WI38 (cell line): ENCODE data around the gene CRYZ.
A peak's percentile ranks its signal among the peaks of the same experiment; 100 is the strongest.

ENCODE experiments used
- H3K4me3 ChIP-seq: 2 replicates; pipeline ENCODE4 v1.5.1; 2011; ENCODE audit warnings: low read depth, mild to moderate bottlenecking, control low read depth, low read length
- CTCF ChIP-seq: IDR thresholded peaks from 2 replicates; pipeline ENCODE4 v1.5.1; 2012; ENCODE audit warnings: low read depth, mild to moderate bottlenecking, control low read depth, low read length

The CRYZ gene

GRCh38 chr1:74689621-74690363 is 43.1 kb downstream of the CRYZ start:
- H3K4me3 ChIP-seq = no peak overlapping the region
- TF ChIP-seq CTCF = peak; percentile 46; the same call in 1 of the 2 replicates

- H3K4me3 ChIP-seq = no peak overlapping the region
- no peak for TF ChIP-seq CTCF
Observed at GRCh38 chr1:74686928-74687327, 45.9 kb downstream of the CRYZ start.

- no peak overlapping the region for H3K4me3 ChIP-seq
- no peak for TF ChIP-seq CTCF
Observed at GRCh38 chr1:74684301-74684700, 48.5 kb downstream of the CRYZ start.

- TF ChIP-seq CTCF = no peak
- H3K4me3 ChIP-seq = no peak overlapping the region
Observed at GRCh38 chr1:74683656-74684055, 49.2 kb downstream of the CRYZ start.

- no peak overlapping the region for H3K4me3 ChIP-seq
- no peak for TF ChIP-seq CTCF
Observed at GRCh38 chr1:74681851-74682250, 51.0 kb downstream of the CRYZ start.

GRCh38 chr1:74681449-74681848 is 51.4 kb downstream of the CRYZ start:
- no peak overlapping the region for H3K4me3 ChIP-seq
- TF ChIP-seq CTCF = no peak

GRCh38 chr1:74681001-74681400 is 51.8 kb downstream of the CRYZ start:
- no peak for TF ChIP-seq CTCF
- H3K4me3 ChIP-seq = no peak overlapping the region
